RWPE2 (cell line): Measurements from ENCODE around the gene ARL5A.

Source experiments
- ATAC-seq: fragments of 200-7000 bp; cut with Tn5 transposase; 3 replicates; pipeline ENCODE4 v1.9.1; 2021; ENCODE audit warnings: low read depth
- DNase-seq: peaks from one replicate; pipeline ENCODE4 v3.0.0-alpha.2; 2020; ENCODE audit warnings: low spot score
- H3K27ac ChIP-seq: fragments of 450-650 bp; 2 replicates; pipeline ENCODE4 v1.5.1; 2017; ENCODE audit warnings: mild to moderate bottlenecking; ENCODE audit not compliant: poor library complexity, severe bottlenecking
- H3K27me3 ChIP-seq: fragments of 250-450 bp; sonication (Bioruptor Pico); 2 replicates; pipeline ENCODE4 v1.5.1; 2021; ENCODE audit warnings: mild to moderate bottlenecking, moderate library complexity; ENCODE audit not compliant: insufficient read depth, poor library complexity, severe bottlenecking
- H3K36me3 ChIP-seq: fragments of 250-450 bp; sonication (Bioruptor Pico); 2 replicates; pipeline ENCODE4 v1.5.1; 2020; ENCODE audit warnings: low read depth, mild to moderate bottlenecking, moderate library complexity
- H3K4me1 ChIP-seq: fragments of 250-450 bp; sonication (Bioruptor Pico); 2 replicates; pipeline ENCODE4 v1.5.1; 2021; ENCODE audit warnings: mild to moderate bottlenecking, moderate library complexity; ENCODE audit not compliant: insufficient read depth, poor library complexity, severe bottlenecking
- H3K4me3 ChIP-seq: fragments of 250-450 bp; sonication (Bioruptor Pico); 2 replicates; pipeline ENCODE4 v1.5.1; 2021; ENCODE audit warnings: mild to moderate bottlenecking, moderate library complexity; ENCODE audit not compliant: severe bottlenecking
- H3K9me3 ChIP-seq: fragments of 250-450 bp; sonication (Bioruptor Pico); 2 replicates; pipeline ENCODE4 v1.5.1; 2021; ENCODE audit warnings: mild to moderate bottlenecking, moderate library complexity; ENCODE audit not compliant: severe bottlenecking
- CTCF ChIP-seq: fragments of 450-650 bp; IDR thresholded peaks from one replicate; pipeline ENCODE4 v1.5.1; 2017; ENCODE audit warnings: mild to moderate bottlenecking, moderate library complexity; ENCODE audit not compliant: poor library complexity, severe bottlenecking

Gene ARL5A

GRCh38 chr2:151793123-151793522, 35.1 kb downstream of the ARL5A start:
- Histone ChIP-seq H3K9me3 (no peaks in the 10 kb centered on the region), H3K27ac (no peak overlapping the region), H3K36me3 (peaks cover 8% of the 10 kb centered on the region), H3K4me1 (no peaks in the 10 kb centered on the region), H3K27me3 (no peaks in the 10 kb centered on the region), H3K4me3 (no peak overlapping the region)
- no peak for TF ChIP-seq CTCF
- no peak for DNase-seq
- ATAC-seq: no peak

- no peak for ATAC-seq
- no peak for DNase-seq
- H3K36me3 ChIP-seq: peaks cover 8% of the 10 kb centered on the region
- no peak for TF ChIP-seq CTCF
- H3K4me1 ChIP-seq: no peaks in the 10 kb centered on the region
- no peaks in the 10 kb centered on the region for H3K27me3 ChIP-seq
- H3K4me3 ChIP-seq: no peak overlapping the region
- no peak overlapping the region for H3K27ac ChIP-seq
- H3K9me3 ChIP-seq: peaks cover under 1% of the 10 kb centered on the region
These were observed 35.6 kb downstream of the ARL5A start for GRCh38 chr2:151792589-151792988.

- DNase-seq (no peak), ATAC-seq (no peak)
- peaks cover 8% of the 10 kb centered on the region for H3K36me3 ChIP-seq
- H3K27me3 ChIP-seq: no peaks in the 10 kb centered on the region
- no peak for TF ChIP-seq CTCF
- no peak overlapping the region for H3K4me3 ChIP-seq
- peaks cover 2% of the 10 kb centered on the region for H3K9me3 ChIP-seq
- no peaks in the 10 kb centered on the region for H3K4me1 ChIP-seq
- H3K27ac ChIP-seq: no peak overlapping the region
These were observed 36.7 kb downstream of the ARL5A start for GRCh38 chr2:151791545-151791944.

GRCh38 chr2:151790689-151791088, 37.5 kb downstream of the ARL5A start:
- Histone ChIP-seq H3K36me3 (peaks cover 4% of the 10 kb centered on the region), H3K4me1 (no peaks in the 10 kb centered on the region), H3K9me3 (peaks cover 2% of the 10 kb centered on the region), H3K27ac (no peak overlapping the region), H3K4me3 (no peak overlapping the region), H3K27me3 (no peaks in the 10 kb centered on the region)
- ATAC-seq (no peak), DNase-seq (no peak)
- TF ChIP-seq CTCF: no peak

GRCh38 chr2:151789055-151789834, 39.0 kb downstream of the ARL5A start:
- no peak overlapping the region for H3K4me3 ChIP-seq
- H3K27ac ChIP-seq: no peak overlapping the region
- H3K4me1 ChIP-seq: no peaks in the 10 kb centered on the region
- no peak for DNase-seq
- H3K36me3 ChIP-seq: no peaks in the 10 kb centered on the region; the same call in 1 of the 2 replicates
- H3K9me3 ChIP-seq: peaks cover 2% of the 10 kb centered on the region
- no peak for TF ChIP-seq CTCF
- no peaks in the 10 kb centered on the region for H3K27me3 ChIP-seq
- ATAC-seq: no peak
